H7 (cell line): Measurements from ENCODE around the gene TBC1D30. TPM values are rescaled to one million over a fixed set of nuclear protein-coding genes. Genes with fewer than 3 reads are reported as not detected.
A peak's percentile ranks its signal among the peaks of the same experiment; 100 is the strongest.

ENCODE experiments used
- DNase-seq: peaks from one replicate; pipeline ENCODE4 v3.0.0; 2012
- H3K27me3 ChIP-seq: 2 replicates; pipeline ENCODE4 v1.6.0; 2011; ENCODE audit warnings: mild to moderate bottlenecking, low read length; ENCODE audit not compliant: control insufficient read depth, insufficient read depth
- H3K36me3 ChIP-seq: replicated peaks from 2 replicates; pipeline ENCODE4 v1.5.1; 2011; ENCODE audit warnings: low read length; ENCODE audit not compliant: control insufficient read depth, insufficient read depth
- H3K4me3 ChIP-seq: 2 replicates; pipeline ENCODE4 v1.5.1; 2011; ENCODE audit warnings: low read depth, mild to moderate bottlenecking, control low read depth, low read length, moderate library complexity; ENCODE audit not compliant: insufficient read depth
- total RNA-seq: library from RNA; depleted of rRNA; stranded (reverse); fragments of >200 nt; shearing (Covaris generic); gene quantifications from 2 replicates; pipeline ENCODE4 v1.2.3, GENCODE V29; 2014

TBC1D30 gene
- total RNA-seq, 1 experiment from 2014 or later, result 0.62 TPM

GRCh38 chr12:64875186-64875585 is 50.7 kb downstream of the TBC1D30 start:
- Histone ChIP-seq H3K27me3 (no peaks in the 10 kb centered on the region), H3K36me3 (no peaks in the 10 kb centered on the region), H3K4me3 (no peak overlapping the region)
- DNase-seq, result no peak

- Histone ChIP-seq H3K4me3 (no peak overlapping the region), H3K27me3 (no peaks in the 10 kb centered on the region), H3K36me3 (no peaks in the 10 kb centered on the region)
- no peak for DNase-seq
Measured at GRCh38 chr12:64876388-64877071, 52.1 kb downstream of the TBC1D30 start.

GRCh38 chr12:64877363-64878004 is 53.0 kb downstream of the TBC1D30 start:
- H3K4me3 ChIP-seq, result no peak overlapping the region
- no peak for DNase-seq

GRCh38 chr12:64882687-64883086 is 58.2 kb downstream of the TBC1D30 start:
- Histone ChIP-seq H3K27me3 (no peaks in the 10 kb centered on the region), H3K36me3 (no peaks in the 10 kb centered on the region), H3K4me3 (no peak overlapping the region)
- no peak for DNase-seq

More at GRCh38 chr12:64877363-64878004, 53.0 kb downstream of the TBC1D30 start:
- Histone ChIP-seq H3K36me3 (no peaks in the 10 kb centered on the region), H3K27me3 (no peaks in the 10 kb centered on the region)

- H3K36me3 ChIP-seq, result no peaks in the 10 kb centered on the region
- no peak overlapping the region for H3K4me3 ChIP-seq
- no peaks in the 10 kb centered on the region for H3K27me3 ChIP-seq
- peak; percentile 59 for DNase-seq
Measured at GRCh38 chr12:64883264-64884163, 59.1 kb downstream of the TBC1D30 start.

- no peaks in the 10 kb centered on the region for H3K27me3 ChIP-seq
- no peaks in the 10 kb centered on the region for H3K36me3 ChIP-seq
- DNase-seq, result no peak
- no peak overlapping the region for H3K4me3 ChIP-seq
Measured at GRCh38 chr12:64884164-64884542, 59.7 kb downstream of the TBC1D30 start.

GRCh38 chr12:64884728-64885127 is 60.3 kb downstream of the TBC1D30 start:
- Histone ChIP-seq H3K27me3 (no peaks in the 10 kb centered on the region), H3K36me3 (no peaks in the 10 kb centered on the region), H3K4me3 (no peak overlapping the region)
- no peak for DNase-seq

GRCh38 chr12:64889434-64890216 is 65.2 kb downstream of the TBC1D30 start:
- Histone ChIP-seq H3K4me3 (no peak overlapping the region), H3K27me3 (no peaks in the 10 kb centered on the region), H3K36me3 (no peaks in the 10 kb centered on the region)
- DNase-seq, result no peak

- peak; percentile 49 for DNase-seq
- no peak overlapping the region for H3K4me3 ChIP-seq
- H3K27me3 ChIP-seq, result no peaks in the 10 kb centered on the region
- no peaks in the 10 kb centered on the region for H3K36me3 ChIP-seq
Measured at GRCh38 chr12:64890873-64891468, 66.5 kb downstream of the TBC1D30 start.

- no peaks in the 10 kb centered on the region for H3K27me3 ChIP-seq
- no peaks in the 10 kb centered on the region for H3K36me3 ChIP-seq
- DNase-seq, result peak; percentile 17
- H3K4me3 ChIP-seq, result no peak overlapping the region
Measured at GRCh38 chr12:64891629-64892028, 67.2 kb downstream of the TBC1D30 start.

GRCh38 chr12:64892561-64892960 is 68.1 kb downstream of the TBC1D30 start:
- Histone ChIP-seq H3K36me3 (no peaks in the 10 kb centered on the region), H3K27me3 (no peaks in the 10 kb centered on the region), H3K4me3 (no peak overlapping the region)
- DNase-seq, result no peak

- no peaks in the 10 kb centered on the region for H3K27me3 ChIP-seq
- no peak overlapping the region for H3K4me3 ChIP-seq
- no peak for DNase-seq
- H3K36me3 ChIP-seq, result no peaks in the 10 kb centered on the region
Measured at GRCh38 chr12:64893961-64894360, 69.5 kb downstream of the TBC1D30 start.

GRCh38 chr12:64894827-64895475 is 70.5 kb downstream of the TBC1D30 start:
- H3K27me3 ChIP-seq, result no peaks in the 10 kb centered on the region
- no peaks in the 10 kb centered on the region for H3K36me3 ChIP-seq
- DNase-seq, result no peak
- H3K4me3 ChIP-seq, result no peak overlapping the region
